Left kidney (tissue), 1 donor: ENCODE results near the gene MPLKIP. TPM values are rescaled to one million over a fixed set of nuclear protein-coding genes. Genes with fewer than 3 reads are reported as not detected.

Experiments
- polyA plus RNA-seq: library from polyadenylated mRNA; unstranded; fragments of 120-200 nt; gene quantifications from one replicate; pipeline ENCODE4 v1.2.1, GENCODE V29; 2013; ENCODE audit not compliant: insufficient read length

Gene MPLKIP
- polyA plus RNA-seq, 1 donor = 42.6 TPM

Other genes with a start within 250 kb of the MPLKIP start
- 87.4 TPM for gene CDK13, start 184.4 kb downstream of the MPLKIP start, polyA plus RNA-seq
- 14.0 TPM for gene SUGCT, start 383 bp upstream of the MPLKIP start, polyA plus RNA-seq